AML-193 (cell line): ENCODE measurements around the gene CNOT4.
"Not testable (repeated sequence)": the region's sequence is repeated elsewhere in the genome, so short reads cannot be mapped to it uniquely, and the experiment has no call there.

ENCODE experiments used
- DNase-seq, 2 experiments: peaks; one replicate each; lab custom pipeline; 2025; lab: John Stamatoyannopoulos, UW

Gene CNOT4

DNA sequence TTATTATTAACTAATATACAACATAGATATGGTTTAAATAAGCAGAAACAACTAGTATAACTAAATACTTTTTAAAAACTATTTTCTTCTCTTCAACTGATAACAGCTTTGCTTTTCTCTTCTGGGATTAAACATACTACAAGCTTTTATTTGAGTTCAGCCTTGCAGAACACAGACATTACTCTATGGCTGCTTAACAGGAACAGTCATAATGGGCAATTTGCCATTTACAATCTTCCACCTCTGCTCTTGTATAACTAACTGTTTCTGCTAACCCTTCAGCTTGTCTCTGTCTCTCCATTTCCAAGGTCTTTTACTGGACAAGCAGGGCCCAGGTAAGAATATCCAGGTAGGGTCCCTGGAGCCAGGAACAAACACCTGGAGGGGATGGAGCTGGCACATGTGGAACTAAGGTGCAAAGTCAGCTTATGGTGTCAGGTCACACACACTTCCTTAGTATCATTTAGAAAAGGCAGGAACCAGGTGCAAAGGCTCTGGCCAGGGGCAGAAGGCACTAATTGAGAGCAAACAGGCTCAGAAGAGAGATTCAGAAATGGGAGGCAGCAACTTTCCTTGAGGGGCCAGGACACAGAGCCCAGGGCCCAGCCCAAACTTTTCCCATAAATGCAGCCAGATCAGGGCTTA lies 183.1 kb downstream of the CNOT4 start:
- no peak for DNase-seq

GRCh38 chr7:135322571-135323340 lies 187.1 kb downstream of the CNOT4 start:
- DNase-seq = no peak

DNA sequence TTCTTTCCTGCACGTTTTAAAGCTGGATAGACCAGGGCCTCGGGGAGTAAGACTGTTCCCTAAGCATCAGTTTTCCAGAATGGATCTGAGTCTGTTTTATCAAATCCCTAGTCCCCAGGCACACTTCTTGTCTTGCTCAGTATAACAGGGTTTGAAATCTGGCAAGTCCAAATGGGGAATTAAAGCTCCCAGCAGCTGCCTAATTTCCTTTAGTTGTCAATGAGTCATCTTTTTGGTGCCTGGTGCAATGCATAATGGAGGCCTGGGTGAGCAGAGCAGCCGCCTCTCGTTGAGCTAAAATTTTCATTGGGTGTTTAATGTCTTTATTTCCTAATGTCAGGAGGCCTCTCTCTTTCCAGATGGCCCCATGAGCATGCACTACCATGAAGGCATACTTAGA lies 188.3 kb downstream of the CNOT4 start:
- no peak for DNase-seq

- not testable (repeated sequence) for DNase-seq
Measured at GRCh38 chr7:135320953-135321352, 188.9 kb downstream of the CNOT4 start.

DNA sequence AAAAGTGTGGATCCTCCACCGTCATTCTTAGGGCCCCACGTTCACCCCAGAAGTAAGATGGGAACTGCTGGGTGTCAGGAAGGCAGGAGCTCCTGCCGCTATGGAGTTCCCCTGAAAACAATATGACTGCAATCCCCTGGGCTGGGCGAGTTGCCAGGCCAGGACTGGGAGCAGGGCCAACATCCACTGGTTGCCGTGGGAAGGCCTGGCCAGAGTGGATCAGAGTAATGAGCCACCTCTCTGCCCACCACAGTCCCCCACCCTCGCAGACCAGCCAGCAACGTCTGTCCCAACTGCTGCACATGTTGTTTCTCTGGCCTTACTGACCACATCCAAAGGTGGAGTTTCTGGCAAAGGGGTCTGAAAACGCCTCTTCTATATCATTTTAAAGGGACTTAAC lies 189.6 kb downstream of the CNOT4 start:
- no peak for DNase-seq

DNA sequence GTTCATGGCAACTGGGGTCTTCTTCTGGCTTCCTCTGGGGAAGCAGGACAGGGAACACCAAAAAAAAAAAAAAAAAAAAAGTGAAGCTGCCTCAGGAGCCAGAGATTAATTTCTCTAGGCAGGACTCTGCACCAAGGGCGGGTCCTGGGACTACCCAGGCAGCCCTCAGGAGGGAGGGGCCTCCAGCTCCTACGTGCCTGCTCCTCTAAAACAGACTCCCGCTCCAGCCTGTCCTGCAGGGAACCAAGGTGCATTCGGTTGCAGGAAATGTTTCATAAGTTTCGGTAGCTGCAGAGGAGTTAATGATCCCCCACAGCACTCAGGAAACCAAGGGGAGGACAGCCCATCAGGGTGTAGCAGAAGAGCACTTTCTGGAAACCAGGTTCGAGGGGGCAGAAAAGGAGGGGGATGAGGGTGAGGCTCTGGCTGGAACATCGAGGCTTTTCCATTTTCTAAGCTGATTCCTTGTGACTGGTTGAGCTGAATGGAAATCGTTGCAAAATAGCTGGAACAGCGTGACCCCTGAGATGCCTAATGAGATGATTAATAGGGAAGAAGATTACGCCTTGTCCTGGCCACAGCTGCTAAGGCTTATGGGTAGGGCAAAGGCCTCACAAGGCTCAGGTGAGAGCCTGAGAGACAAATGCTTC lies 192.1 kb downstream of the CNOT4 start:
- DNase-seq = no peak

- no peak for DNase-seq
Measured at GRCh38 chr7:135316648-135317313, 193.1 kb downstream of the CNOT4 start.

DNA sequence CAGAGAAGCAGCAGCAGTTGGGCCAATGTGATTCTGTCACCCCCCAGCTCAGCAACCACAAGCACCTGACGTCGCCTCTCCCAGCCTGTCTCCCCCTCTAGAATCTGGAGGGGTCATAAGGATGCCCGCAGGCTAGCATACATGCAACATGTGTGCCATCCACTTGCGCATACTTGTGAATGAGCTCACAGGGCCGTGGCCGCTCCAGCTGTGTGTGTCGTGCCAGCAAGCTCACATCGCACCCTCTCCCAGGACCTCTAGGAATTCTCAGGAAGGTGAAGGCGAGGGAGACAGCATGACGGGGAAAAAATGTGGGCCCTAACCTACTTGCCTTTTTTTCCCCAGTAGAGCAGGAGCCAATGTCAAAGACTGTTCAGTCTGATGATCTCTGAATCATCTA lies 195.9 kb downstream of the CNOT4 start:
- no peak for DNase-seq
